PFSK-1 (cell line): ENCODE data around the gene RTRAF.

Experiments used
- FOXP2 ChIP-seq: optimal IDR thresholded peaks from 2 replicates; pipeline ENCODE3; 2011; ENCODE audit warnings: borderline replicate concordance, control low read depth, inconsistent platforms; ENCODE audit not compliant: insufficient read depth; ENCODE audit errors: extremely low read length, extremely low read depth
- POLR2AphosphoS5 ChIP-seq: IDR thresholded peaks from 2 replicates; pipeline ENCODE4 v1.6.1; 2012; ENCODE audit warnings: low read depth, mild to moderate bottlenecking, control low read depth, low read length, moderate library complexity
- SIN3A ChIP-seq: IDR thresholded peaks from 2 replicates; pipeline ENCODE4 v1.6.1; 2012; ENCODE audit warnings: mild to moderate bottlenecking, low read length, moderate library complexity, borderline replicate concordance; ENCODE audit not compliant: insufficient read depth
- TAF1 ChIP-seq: IDR thresholded peaks from 2 replicates; pipeline ENCODE4 v1.6.1; 2012; ENCODE audit warnings: low read length, control low read depth, borderline replicate concordance; ENCODE audit not compliant: insufficient read depth
- TF ChIP-seq, protein P1 (sequence below), 2 experiments: IDR thresholded peaks; 2 replicates each; pipeline versions ENCODE4 v1.6.1 to v1.8.0; 2011 to 2012; ENCODE audit warnings: low read depth in 2 of 2, low read length in 2 of 2, control low read depth in 1 of 2, inconsistent platforms in 1 of 2, mild to moderate bottlenecking in 1 of 2, moderate library complexity in 1 of 2; ENCODE audit not compliant: insufficient read depth in 1 of 2

DNA sequence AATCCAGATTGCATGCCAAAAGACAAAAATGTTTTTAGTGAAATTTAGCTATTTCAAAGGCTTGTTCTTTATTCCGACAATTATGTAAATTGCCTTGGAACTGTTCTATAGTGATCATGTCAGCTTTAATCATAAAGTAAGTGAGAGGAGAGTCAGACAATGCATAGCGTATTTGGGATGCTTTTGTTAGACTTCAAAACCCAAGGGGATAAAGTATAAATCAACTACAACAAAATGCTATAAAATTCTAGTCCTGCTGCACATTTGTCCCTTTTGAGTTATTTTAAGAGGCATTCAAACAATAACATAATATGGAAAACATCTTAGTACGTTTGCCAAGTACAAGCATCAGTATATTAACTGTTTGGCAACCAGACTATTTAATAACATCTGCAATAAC is 11.3 kb downstream of the RTRAF start:
- TF ChIP-seq POLR2AphosphoS5 (no peak), SIN3A (no peak), TAF1 (no peak), FOXP2 (no peak)
- TF ChIP-seq, protein P1, sequence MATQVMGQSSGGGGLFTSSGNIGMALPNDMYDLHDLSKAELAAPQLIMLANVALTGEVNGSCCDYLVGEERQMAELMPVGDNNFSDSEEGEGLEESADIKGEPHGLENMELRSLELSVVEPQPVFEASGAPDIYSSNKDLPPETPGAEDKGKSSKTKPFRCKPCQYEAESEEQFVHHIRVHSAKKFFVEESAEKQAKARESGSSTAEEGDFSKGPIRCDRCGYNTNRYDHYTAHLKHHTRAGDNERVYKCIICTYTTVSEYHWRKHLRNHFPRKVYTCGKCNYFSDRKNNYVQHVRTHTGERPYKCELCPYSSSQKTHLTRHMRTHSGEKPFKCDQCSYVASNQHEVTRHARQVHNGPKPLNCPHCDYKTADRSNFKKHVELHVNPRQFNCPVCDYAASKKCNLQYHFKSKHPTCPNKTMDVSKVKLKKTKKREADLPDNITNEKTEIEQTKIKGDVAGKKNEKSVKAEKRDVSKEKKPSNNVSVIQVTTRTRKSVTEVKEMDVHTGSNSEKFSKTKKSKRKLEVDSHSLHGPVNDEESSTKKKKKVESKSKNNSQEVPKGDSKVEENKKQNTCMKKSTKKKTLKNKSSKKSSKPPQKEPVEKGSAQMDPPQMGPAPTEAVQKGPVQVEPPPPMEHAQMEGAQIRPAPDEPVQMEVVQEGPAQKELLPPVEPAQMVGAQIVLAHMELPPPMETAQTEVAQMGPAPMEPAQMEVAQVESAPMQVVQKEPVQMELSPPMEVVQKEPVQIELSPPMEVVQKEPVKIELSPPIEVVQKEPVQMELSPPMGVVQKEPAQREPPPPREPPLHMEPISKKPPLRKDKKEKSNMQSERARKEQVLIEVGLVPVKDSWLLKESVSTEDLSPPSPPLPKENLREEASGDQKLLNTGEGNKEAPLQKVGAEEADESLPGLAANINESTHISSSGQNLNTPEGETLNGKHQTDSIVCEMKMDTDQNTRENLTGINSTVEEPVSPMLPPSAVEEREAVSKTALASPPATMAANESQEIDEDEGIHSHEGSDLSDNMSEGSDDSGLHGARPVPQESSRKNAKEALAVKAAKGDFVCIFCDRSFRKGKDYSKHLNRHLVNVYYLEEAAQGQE (IDR thresholded peaks at IDR 0.05; ENCODE audit: insufficient read depth in 1 of 2, low read depth in 2 of 2, low read length in 2 of 2) = no peak
